GM19372 (cell line): ENCODE data around the gene YIPF7.

ENCODE experiments used
- ATAC-seq: cut with Tn5 transposase; IDR thresholded peaks from one replicate; pipeline ENCODE4 v1.9.1; 2021; ENCODE audit warnings: mild to moderate bottlenecking, low read depth, moderate library complexity; ENCODE audit not compliant: unreplicated experiment

The YIPF7 gene

DNA sequence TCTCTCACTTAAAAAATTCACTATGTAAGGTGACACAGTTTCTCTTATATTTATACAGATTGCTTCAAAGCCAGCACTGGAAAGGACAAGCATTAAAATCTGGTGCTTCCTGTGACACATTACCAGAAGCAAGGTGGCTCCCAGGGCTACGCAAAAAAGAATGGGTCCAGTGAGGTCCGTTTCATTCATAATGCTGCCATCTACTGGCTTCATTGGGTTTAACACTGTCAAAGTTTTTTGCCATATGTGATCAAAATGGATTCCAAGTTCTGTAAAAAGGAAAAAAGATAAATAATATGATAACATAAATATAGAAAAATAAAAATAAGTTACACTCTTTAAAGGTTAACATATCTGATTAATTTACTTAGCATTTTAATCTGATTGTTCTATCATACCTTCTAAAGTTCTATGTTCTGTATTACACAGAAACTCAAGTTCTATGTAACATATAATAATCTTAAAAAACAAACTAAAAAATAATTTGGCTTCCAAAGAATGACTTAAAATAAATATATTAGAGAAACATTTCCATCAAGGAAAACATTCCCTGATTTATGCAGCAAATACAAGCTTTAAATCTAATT lies 22.1 kb downstream of the YIPF7 start:
- peak; percentile 96 for ATAC-seq

DNA sequence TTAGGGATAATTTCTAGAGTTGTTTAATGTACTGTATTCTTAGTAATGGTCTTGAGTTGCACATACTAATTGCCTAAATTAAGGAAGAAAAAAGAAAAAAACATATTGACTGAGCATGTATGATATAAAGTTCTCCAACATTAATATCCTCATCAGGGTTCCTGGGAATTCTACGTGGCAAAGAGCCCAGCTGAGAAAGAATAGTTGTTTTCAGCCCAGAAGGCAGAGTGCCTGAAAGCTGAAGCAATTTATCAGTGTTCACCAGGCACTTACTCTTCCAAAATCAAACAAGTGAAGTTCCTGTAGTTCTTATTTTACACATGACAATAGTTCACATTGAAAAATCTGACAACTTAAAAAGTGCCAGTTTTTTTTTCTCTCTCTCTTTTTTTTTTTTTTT lies 27.7 kb downstream of the YIPF7 start:
- no peak for ATAC-seq

DNA sequence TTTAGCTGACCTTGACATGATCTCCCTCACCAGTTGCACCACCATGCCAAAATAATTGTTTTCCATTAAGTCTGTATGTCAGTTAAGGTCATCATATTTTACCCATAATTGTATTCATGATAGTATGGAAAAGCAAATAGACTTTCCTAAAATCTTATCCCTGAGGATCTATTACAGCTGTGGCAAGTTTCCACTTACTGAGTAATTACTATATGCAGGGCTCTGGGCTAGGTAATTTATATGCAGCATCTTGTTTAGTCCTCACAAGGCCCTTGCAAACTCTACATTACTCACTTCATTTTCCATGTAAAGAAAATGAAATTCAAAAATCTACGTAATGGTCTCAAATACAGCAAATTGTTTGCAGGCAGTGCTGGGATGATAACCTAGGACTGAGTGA lies 34.8 kb downstream of the YIPF7 start:
- no peak for ATAC-seq

DNA sequence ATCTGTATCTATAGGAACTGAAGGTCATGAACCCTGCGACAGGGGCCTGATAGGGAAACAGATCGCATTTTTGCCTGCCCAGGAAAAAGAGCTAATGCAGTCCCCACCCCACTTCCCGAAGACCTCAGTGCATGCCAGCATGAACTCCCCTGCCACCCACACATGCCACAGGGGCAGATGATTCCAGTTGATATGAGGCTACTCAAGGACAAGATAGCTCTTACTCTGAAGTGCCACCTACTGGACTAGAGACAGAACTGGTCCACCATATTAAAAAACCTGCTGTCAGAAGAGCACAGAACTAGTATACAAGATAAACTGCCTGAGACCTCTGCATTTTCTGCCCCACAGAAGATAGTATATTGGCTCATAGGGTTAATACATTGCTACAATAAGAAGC lies 68.0 kb downstream of the YIPF7 start:
- ATAC-seq, result no peak

DNA sequence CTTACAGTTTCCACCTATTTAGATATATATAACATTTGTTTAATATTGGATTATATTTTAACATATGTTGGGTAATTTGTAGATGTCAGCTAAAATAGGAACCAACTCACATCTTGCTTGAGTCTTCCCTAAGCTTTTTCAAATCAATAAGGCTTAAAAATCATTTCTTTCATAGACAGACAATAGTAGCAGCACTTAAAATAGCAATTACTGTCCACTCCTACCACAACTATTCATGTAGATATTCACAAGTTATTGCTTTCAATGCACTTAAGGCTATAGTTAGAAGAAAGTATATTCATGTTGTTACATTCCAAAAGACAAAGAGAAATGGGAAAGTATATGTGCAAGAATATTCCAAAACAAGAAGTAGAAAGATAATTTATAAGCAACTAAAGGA lies 71.2 kb downstream of the YIPF7 start:
- no peak for ATAC-seq

DNA sequence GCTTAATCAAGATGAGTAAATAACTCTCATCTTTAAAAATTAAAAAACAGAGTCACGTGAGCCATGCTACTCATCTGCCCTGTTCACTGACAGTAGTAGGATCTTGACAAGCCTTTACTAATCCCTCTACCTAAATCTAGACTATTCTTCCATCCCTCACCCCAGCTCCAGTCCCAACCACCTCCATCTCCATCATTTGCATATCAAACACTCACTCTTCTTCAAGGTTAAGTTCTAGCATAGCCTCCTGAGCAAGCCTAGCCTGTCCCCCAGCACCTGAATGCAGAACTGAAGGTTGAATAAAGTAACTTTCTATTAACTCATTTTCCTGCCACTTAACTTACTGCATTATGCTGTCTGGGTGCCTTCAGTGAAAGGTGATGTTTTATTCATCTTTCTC lies 72.5 kb downstream of the YIPF7 start:
- ATAC-seq, result no peak
